HG02884 (cell line): ENCODE data around the gene PEAR1.

ENCODE experiments used
- ATAC-seq: cut with Tn5 transposase; IDR thresholded peaks from one replicate; pipeline ENCODE4 v1.9.1; 2021; ENCODE audit warnings: mild to moderate bottlenecking, moderate library complexity; ENCODE audit not compliant: unreplicated experiment

The PEAR1 gene

GRCh38 chr1:156899956-156900718, 6.6 kb downstream of the PEAR1 start:
- ATAC-seq: no peak

GRCh38 chr1:156900896-156901589, 7.5 kb downstream of the PEAR1 start:
- ATAC-seq: no peak

- no peak for ATAC-seq
Measured at GRCh38 chr1:156901590-156901900, 8.0 kb downstream of the PEAR1 start.

GRCh38 chr1:156901966-156902915, 8.7 kb downstream of the PEAR1 start:
- ATAC-seq: no peak

- no peak for ATAC-seq
Measured at GRCh38 chr1:156903328-156904091, 10.0 kb downstream of the PEAR1 start.

GRCh38 chr1:156904187-156904959, 10.9 kb downstream of the PEAR1 start:
- ATAC-seq: no peak

- no peak for ATAC-seq
Measured at GRCh38 chr1:156905176-156905575, 11.7 kb downstream of the PEAR1 start.

GRCh38 chr1:156905651-156906050, 12.1 kb downstream of the PEAR1 start:
- no peak for ATAC-seq

GRCh38 chr1:156906206-156906906, 12.8 kb downstream of the PEAR1 start:
- no peak for ATAC-seq

GRCh38 chr1:156908541-156908940, 15.0 kb downstream of the PEAR1 start:
- no peak for ATAC-seq

GRCh38 chr1:156908955-156909354, 15.4 kb downstream of the PEAR1 start:
- no peak for ATAC-seq

- ATAC-seq: no peak
Measured at GRCh38 chr1:156909671-156910070, 16.2 kb downstream of the PEAR1 start.

- no peak for ATAC-seq
Measured at GRCh38 chr1:156910309-156910782, 16.8 kb downstream of the PEAR1 start.

GRCh38 chr1:156911577-156912298, 18.2 kb downstream of the PEAR1 start:
- no peak for ATAC-seq

GRCh38 chr1:156912310-156912709, 18.8 kb downstream of the PEAR1 start:
- ATAC-seq: no peak

- ATAC-seq: no peak
Measured at GRCh38 chr1:156912861-156913808, 19.6 kb downstream of the PEAR1 start.

- ATAC-seq: no peak
Measured at GRCh38 chr1:156913809-156914387, 20.4 kb downstream of the PEAR1 start.
